AG09309 (cell line): Measurements from ENCODE around the gene HAPLN1.
A peak's percentile ranks its signal among the peaks of the same experiment; 100 is the strongest.

ENCODE experiments used
- DNase-seq: peaks from one replicate; pipeline ENCODE4 v3.0.0-alpha.2; 2010; ENCODE audit warnings: low read depth
- H3K4me3 ChIP-seq: 2 replicates; pipeline ENCODE4 v1.5.1; 2011; ENCODE audit warnings: mild to moderate bottlenecking, low read depth, low read length, moderate library complexity; ENCODE audit not compliant: control insufficient read depth
- CTCF ChIP-seq: IDR thresholded peaks from 2 replicates; pipeline ENCODE4 v1.5.1; 2011; ENCODE audit warnings: mild to moderate bottlenecking, low read depth, low read length, inconsistent platforms; ENCODE audit not compliant: insufficient read depth, control insufficient read depth; ENCODE audit errors: missing control alignments

HAPLN1 gene

GRCh38 chr5:83731638-83732037, 11.0 kb upstream of the HAPLN1 start:
- DNase-seq, result no peak
- TF ChIP-seq CTCF, result no peak
- H3K4me3 ChIP-seq, result no peak overlapping the region

- DNase-seq, result no peak
- H3K4me3 ChIP-seq, result no peak overlapping the region
- TF ChIP-seq CTCF, result no peak
Observed at GRCh38 chr5:83729362-83729761, 8.7 kb upstream of the HAPLN1 start.

- no peak for TF ChIP-seq CTCF
- H3K4me3 ChIP-seq, result no peak overlapping the region
- peak; percentile 14 for DNase-seq
Observed at GRCh38 chr5:83726912-83727311, 6.3 kb upstream of the HAPLN1 start.

GRCh38 chr5:83724935-83725334, 4.3 kb upstream of the HAPLN1 start:
- H3K4me3 ChIP-seq, result no peak overlapping the region
- no peak for DNase-seq
- no peak for TF ChIP-seq CTCF

GRCh38 chr5:83724001-83724400, 3.3 kb upstream of the HAPLN1 start:
- no peak for TF ChIP-seq CTCF
- no peak overlapping the region for H3K4me3 ChIP-seq
- no peak for DNase-seq

- DNase-seq, result no peak
- TF ChIP-seq CTCF, result no peak
- H3K4me3 ChIP-seq, result no peak overlapping the region
Observed at GRCh38 chr5:83723031-83723430, 2.4 kb upstream of the HAPLN1 start.
